ENCODE results near the gene PIM1.

DNA sequence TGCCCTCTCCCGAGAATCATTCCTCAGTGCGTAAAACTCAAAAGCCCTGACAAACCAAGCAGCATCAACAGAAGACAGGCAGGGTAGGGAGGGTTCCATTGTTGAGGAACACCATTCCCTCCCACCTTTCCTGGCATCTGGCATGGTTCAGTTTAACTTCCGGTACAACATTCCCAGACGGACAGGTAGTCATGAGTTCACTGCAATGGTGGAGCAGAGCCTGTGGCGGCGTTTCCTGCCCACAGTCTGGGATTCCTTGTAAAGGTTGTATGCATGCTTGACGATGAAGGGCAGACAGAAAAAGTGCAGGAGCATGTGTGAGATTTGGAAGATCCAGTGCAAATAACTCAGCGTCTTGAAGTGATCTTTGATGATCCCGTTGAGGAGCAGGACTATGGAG, 42.3 kb downstream of the PIM1 start:
- TF ChIP-seq EP300 (conservative IDR thresholded peaks at IDR 0.05; ENCODE audit: poor library complexity, severe bottlenecking) (no peak), MXI1 (conservative IDR thresholded peaks at IDR 0.05; ENCODE audit: poor library complexity, severe bottlenecking) (no peak), EZH2 (IDR thresholded peaks at IDR 0.05; ENCODE audit: borderline replicate concordance, insufficient read depth, low read length, poor library complexity, severe bottlenecking) (no peak), TAF1 (IDR thresholded peaks at IDR 0.05; ENCODE audit: low read depth) (no peak)
- TF ChIP-seq, protein P1, sequence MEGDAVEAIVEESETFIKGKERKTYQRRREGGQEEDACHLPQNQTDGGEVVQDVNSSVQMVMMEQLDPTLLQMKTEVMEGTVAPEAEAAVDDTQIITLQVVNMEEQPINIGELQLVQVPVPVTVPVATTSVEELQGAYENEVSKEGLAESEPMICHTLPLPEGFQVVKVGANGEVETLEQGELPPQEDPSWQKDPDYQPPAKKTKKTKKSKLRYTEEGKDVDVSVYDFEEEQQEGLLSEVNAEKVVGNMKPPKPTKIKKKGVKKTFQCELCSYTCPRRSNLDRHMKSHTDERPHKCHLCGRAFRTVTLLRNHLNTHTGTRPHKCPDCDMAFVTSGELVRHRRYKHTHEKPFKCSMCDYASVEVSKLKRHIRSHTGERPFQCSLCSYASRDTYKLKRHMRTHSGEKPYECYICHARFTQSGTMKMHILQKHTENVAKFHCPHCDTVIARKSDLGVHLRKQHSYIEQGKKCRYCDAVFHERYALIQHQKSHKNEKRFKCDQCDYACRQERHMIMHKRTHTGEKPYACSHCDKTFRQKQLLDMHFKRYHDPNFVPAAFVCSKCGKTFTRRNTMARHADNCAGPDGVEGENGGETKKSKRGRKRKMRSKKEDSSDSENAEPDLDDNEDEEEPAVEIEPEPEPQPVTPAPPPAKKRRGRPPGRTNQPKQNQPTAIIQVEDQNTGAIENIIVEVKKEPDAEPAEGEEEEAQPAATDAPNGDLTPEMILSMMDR (IDR thresholded peaks at IDR 0.05; ENCODE audit: poor library complexity, severe bottlenecking), result no peak
- TF ChIP-seq, protein P2, sequence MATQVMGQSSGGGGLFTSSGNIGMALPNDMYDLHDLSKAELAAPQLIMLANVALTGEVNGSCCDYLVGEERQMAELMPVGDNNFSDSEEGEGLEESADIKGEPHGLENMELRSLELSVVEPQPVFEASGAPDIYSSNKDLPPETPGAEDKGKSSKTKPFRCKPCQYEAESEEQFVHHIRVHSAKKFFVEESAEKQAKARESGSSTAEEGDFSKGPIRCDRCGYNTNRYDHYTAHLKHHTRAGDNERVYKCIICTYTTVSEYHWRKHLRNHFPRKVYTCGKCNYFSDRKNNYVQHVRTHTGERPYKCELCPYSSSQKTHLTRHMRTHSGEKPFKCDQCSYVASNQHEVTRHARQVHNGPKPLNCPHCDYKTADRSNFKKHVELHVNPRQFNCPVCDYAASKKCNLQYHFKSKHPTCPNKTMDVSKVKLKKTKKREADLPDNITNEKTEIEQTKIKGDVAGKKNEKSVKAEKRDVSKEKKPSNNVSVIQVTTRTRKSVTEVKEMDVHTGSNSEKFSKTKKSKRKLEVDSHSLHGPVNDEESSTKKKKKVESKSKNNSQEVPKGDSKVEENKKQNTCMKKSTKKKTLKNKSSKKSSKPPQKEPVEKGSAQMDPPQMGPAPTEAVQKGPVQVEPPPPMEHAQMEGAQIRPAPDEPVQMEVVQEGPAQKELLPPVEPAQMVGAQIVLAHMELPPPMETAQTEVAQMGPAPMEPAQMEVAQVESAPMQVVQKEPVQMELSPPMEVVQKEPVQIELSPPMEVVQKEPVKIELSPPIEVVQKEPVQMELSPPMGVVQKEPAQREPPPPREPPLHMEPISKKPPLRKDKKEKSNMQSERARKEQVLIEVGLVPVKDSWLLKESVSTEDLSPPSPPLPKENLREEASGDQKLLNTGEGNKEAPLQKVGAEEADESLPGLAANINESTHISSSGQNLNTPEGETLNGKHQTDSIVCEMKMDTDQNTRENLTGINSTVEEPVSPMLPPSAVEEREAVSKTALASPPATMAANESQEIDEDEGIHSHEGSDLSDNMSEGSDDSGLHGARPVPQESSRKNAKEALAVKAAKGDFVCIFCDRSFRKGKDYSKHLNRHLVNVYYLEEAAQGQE (IDR thresholded peaks at IDR 0.05; ENCODE audit: borderline replicate concordance), result no peak
